GM19324 (cell line): ENCODE results near the gene ADA.

Experiments used
- ATAC-seq: cut with Tn5 transposase; IDR thresholded peaks from one replicate; pipeline ENCODE4 v1.9.1; 2021; ENCODE audit warnings: mild to moderate bottlenecking, moderate library complexity; ENCODE audit not compliant: unreplicated experiment, low FRiP score

ADA gene

GRCh38 chr20:44584162-44584561 lies 67.3 kb downstream of the ADA start:
- no peak for ATAC-seq

- ATAC-seq, result no peak
Measured at GRCh38 chr20:44583157-44583556, 68.3 kb downstream of the ADA start.

GRCh38 chr20:44582311-44583025 lies 69.0 kb downstream of the ADA start, which contains the start of gene PKIG:
Gene PKIG, plus strand, starts transcription at chr20:44582579. Its CDS starts 31,978 bp downstream, at chr20:44614557.
- no peak for ATAC-seq

- ATAC-seq, result no peak
Measured at GRCh38 chr20:44581515-44581914, 70.0 kb downstream of the ADA start.

GRCh38 chr20:44580581-44581268 lies 70.8 kb downstream of the ADA start:
- ATAC-seq, result no peak

DNA sequence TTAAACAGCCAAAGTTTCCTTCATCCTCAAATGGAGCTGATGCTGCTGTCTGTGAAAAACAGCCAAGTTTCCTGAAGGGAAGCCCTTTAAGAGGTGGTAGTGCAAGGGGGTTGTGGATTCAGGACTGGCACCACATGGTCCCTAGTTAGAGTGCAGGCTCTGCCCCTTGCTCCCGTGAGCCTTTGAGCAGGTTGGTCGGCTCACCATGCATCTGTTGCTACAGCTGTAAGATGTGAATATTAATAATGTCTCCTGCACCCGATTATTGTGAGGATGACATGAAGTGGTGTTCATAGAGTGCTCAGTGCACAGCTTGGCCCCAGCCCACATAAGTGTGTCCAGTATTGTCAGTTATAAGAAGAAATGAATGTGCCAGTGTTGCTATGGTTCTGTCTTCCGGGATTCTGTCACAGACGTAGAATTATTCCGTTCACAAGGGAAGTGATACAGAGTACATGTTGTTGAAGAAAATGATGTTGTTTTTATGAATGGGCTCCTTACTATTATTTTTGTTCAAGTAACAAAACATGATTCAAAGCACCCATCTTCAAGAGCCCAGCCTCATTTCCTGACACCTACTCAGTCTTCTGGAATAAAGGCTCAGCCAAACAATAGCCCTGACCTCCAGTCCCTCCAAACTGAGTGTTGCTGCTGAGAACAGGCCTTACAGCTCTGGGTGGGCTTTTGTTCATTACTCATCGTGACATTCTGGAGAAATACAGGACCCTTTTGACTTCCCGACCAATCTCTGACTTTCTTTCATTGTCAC lies 72.0 kb downstream of the ADA start:
- no peak for ATAC-seq

GRCh38 chr20:44576297-44576696 lies 75.2 kb downstream of the ADA start:
- no peak for ATAC-seq

DNA sequence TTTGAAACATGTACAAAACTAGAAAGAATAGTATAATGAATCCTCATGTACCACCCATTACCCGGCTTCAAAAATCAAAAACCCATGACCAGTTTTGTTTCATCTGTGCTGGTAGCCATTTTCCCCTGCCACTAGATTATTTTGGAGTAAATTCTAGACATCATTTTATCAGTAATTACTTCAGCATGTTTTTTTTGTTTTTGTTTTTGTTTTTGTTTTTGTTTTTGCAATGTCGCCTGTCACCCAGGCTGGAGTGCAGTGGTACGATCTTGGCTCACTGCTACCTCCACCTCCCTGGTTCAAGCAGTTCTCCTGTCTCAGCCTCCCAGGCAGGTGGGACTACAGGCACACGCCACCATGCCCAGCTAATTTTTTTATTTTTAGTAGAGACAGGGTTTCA lies 77.1 kb downstream of the ADA start:
- ATAC-seq, result no peak

GRCh38 chr20:44573501-44573869 lies 78.0 kb downstream of the ADA start:
- ATAC-seq, result no peak

DNA sequence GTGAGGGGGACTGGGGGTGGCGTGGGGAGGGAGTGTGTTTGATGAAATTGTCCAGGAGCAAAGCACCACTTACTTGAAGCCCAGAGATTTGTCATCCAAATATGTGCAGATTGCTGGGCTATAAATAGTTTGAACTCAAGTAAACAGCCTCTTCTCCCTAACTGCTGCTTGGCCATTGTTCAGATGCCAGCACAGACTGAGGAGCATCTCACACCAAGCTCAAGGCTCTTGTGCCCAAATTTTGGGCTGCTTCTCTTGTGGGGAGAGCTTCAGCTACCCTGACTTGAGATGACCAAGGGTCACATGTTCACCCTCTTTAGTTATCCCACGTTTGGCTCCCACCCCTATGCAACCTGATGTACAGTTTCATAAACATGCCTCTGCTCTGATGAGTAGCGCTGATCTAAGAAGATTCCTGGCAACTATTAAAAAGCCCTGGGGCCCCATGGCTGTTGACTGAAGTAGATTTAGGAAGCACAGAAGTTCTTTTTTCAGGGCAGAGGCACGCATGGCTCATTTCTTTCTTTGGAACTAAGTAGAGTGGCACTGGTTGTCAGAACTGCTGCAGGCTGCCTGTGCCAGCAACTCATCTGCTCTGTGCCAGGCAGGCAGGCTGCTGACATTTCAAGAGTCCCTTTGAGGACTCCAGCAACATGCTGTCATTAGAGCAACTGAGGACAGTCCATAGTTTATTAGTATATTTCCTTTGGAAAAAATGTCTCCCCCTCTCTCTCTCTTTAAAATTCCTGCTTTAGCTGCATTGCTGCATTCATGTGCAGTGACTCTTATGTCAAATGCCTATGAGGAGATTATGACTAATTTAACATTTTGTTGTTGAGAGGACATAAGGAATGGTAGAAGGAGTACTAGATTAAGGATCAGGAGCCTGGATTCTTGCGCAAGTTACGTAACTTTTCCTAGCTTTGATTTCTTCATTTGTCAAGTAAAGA lies 78.7 kb downstream of the ADA start:
- ATAC-seq, result no peak

DNA sequence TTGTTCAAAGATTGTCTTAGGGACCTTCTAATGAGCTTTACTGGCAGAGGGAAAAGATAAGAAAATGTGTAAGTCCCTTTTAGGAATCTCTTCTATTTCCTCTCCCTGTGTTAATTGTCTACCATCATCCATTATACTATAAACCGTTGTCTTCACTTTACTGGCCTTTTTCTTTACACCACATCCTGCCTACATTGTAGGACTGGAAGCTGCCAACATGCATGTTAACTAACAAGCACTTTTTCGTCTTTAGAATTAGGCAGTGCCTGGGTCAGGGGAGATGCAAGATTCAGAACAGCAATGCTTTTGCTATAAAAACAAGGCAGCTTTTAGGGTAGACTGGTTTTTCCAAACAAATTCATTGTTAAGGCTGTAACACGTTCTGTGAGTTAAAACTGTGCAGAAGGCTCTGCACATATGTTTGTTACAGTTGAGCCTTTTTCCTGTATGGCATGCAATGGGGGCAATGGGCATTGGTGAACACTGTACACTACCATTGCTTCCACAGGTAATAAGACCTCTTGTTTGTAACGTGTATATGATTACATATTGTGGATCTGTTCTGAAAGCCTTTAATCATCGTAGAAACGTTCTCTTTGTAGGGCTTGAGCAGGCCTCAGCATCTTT lies 80.0 kb downstream of the ADA start:
- ATAC-seq, result no peak

DNA sequence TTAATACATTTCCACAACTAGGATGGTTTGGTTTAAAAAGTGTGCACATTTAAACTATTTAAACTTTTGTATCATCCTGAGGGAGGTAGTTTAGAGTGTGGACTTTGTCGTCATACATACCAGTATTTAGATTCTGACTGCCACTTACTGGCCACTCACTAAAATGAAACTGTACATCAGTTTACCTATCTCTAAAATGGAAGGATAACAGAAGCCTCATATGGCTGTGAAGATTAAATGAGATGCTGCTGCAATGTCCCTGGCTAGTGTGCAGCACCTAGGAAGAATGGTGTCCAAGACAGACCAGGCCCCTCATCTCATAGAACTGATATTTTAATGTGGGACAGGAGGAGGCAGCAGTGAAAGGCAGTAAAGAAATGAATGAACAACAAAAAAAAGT lies 81.1 kb downstream of the ADA start:
- no peak for ATAC-seq
